Fibroblast of mammary gland (primary cell): ENCODE data around the gene ARSJ.
A peak's percentile ranks its signal among the peaks of the same experiment; 100 is the strongest.

Experiments used
- DNase-seq: peaks from one replicate; pipeline ENCODE4 v3.0.0-alpha.2; 2010; ENCODE audit warnings: low read depth
- H3K4me3 ChIP-seq: 2 replicates; pipeline ENCODE4 v1.5.1; 2011; ENCODE audit warnings: low read depth, mild to moderate bottlenecking, low read length, moderate library complexity; ENCODE audit not compliant: control insufficient read depth
- CTCF ChIP-seq: conservative IDR thresholded peaks from 2 replicates; pipeline ENCODE4 v1.5.1; 2011; ENCODE audit warnings: low read depth, low read length, inconsistent platforms; ENCODE audit not compliant: control insufficient read depth, insufficient read depth

ARSJ gene

GRCh38 chr4:113880240-113881028 lies 99.0 kb downstream of the ARSJ start:
- no peak for DNase-seq

GRCh38 chr4:113878668-113879067 lies 100.8 kb downstream of the ARSJ start:
- DNase-seq: peak; percentile 25
- TF ChIP-seq CTCF: peak; percentile 19

More at GRCh38 chr4:113880240-113881028, 99.0 kb downstream of the ARSJ start:
- no peak overlapping the region for H3K4me3 ChIP-seq
- TF ChIP-seq CTCF: no peak

GRCh38 chr4:113874480-113874879 lies 105.0 kb downstream of the ARSJ start:
- TF ChIP-seq CTCF: no peak
- no peak overlapping the region for H3K4me3 ChIP-seq
- no peak for DNase-seq

More at GRCh38 chr4:113878668-113879067, 100.8 kb downstream of the ARSJ start:
- no peak overlapping the region for H3K4me3 ChIP-seq

GRCh38 chr4:113873508-113873907 lies 105.9 kb downstream of the ARSJ start:
- H3K4me3 ChIP-seq: no peak overlapping the region
- TF ChIP-seq CTCF: no peak
- no peak for DNase-seq

- no peak for DNase-seq
- no peak for TF ChIP-seq CTCF
- no peak overlapping the region for H3K4me3 ChIP-seq
Measured at GRCh38 chr4:113872426-113873260, 106.8 kb downstream of the ARSJ start.

- no peak overlapping the region for H3K4me3 ChIP-seq
- TF ChIP-seq CTCF: no peak
- no peak for DNase-seq
Measured at GRCh38 chr4:113871080-113871479, 108.4 kb downstream of the ARSJ start.
